GM19043 (cell line): ENCODE measurements around the gene HDAC9.

Experiments used
- ATAC-seq: cut with Tn5 transposase; IDR thresholded peaks from one replicate; pipeline ENCODE4 v1.9.1; 2021; ENCODE audit warnings: low read depth; ENCODE audit not compliant: unreplicated experiment

HDAC9 gene

DNA sequence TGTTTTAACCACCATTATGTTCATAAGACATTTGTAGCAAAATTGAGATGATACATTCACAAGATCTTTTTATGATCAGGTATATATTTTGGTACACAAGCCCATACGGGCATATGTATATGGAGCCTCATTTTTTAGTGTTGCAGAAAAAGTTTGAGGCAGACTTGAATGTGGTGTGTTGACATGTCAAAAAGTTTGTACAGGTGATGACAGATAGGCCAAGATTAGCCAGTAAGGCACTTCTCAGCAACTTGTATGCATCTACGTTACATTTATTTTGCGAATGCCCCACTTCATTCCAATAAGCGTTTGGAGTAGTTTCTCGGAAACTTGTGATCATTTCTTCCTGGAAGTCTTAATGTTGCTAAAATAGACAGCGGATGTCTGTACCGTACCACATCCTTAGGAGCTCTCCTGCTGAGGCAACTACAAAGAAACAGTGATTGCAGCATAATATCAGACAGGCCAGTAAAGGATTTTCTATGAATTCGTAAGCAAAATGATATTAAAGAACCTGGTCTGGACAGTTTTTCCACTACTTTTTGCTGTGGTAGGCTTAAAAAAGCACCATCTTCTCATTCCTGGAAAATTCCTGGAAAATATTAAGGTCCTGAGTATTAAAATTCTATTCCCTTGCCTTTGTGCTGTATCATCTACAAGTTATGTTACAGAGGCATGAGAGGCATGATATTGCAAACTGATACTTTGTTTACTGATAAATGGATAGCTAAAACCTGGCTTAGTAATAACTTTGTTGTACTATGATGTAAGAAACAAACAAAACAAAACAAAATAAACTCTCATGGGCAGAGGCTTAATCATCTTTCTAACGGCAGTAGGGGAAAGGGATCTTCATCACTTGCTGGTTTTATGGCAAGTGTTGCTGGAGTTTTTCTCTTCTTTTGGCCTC, 153.6 kb downstream of the HDAC9 start:
- no peak for ATAC-seq

DNA sequence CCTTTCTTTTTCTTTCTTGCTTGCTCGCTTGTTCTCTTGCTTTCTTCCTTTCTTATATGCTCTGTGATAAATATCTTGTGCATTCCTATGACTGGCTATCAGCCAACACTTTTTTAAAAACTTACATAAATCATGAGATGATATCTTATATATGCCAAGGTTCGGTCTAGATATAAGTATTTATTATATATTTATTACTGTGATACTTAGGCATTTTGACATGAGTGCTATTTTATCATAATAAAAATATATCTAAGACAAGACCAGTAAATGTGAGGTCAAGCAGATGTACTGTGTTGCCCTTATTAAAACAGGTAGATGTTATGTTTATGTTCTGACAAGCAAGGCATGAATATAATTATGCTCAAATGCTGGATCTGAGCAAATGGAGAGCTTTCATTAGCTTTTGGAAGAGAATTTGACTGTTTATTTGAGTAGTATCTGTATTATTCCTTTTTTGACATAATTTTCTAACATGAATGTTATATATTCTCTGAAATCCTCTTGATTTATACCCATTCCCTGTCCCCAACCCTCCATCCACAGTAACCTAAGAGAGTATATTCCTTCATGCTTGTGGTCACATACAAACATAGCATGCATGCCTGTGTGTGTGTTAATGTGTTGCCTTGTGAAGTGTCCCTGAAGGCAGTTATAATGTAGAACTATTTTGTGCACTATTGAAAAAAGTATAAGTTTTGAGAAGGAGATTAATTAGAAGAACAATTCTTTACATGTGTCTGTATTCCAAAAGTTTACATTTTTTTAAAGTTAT, 158.0 kb downstream of the HDAC9 start:
- ATAC-seq, result no peak

DNA sequence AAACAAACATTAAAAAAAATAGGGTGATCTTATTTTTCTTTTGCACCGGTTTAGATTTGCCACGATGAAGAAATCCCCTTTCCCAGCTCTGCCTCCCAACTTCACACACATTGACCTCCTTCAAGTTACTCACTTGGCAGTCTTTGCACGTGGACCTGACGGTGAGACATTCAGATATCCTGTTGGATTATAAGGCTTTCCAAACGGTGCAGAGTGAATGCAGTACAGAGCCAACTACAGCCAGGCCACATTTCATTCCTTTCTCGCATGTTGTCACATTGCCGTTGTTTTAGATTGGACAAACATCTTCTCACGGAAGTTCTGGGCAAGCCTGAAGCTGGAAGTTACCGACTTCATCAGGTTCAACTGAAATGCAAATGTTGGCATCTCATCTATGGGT, 159.2 kb downstream of the HDAC9 start:
- ATAC-seq, result no peak

- no peak for ATAC-seq
Observed at GRCh38 chr7:18655506-18655905, 160.0 kb downstream of the HDAC9 start.

DNA sequence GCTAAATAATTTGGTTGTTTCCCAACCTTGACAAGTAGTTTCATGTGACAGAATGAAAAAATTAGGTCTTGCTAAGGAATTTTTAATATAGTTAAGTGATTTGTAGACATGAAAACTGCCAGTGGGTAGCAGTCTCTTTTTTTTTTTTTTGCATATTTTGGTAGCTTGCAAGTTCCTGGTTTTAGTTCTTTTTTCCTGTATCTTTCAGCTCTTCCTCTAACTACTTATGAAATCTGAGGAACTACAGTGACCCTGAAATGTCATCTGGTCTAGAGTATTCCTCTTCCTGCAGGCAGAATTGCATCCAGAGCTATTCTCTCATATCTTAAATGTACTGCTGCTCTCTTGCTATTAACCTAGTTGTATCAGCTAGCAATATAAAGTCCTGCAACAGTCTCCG, 160.4 kb downstream of the HDAC9 start:
- ATAC-seq, result no peak

DNA sequence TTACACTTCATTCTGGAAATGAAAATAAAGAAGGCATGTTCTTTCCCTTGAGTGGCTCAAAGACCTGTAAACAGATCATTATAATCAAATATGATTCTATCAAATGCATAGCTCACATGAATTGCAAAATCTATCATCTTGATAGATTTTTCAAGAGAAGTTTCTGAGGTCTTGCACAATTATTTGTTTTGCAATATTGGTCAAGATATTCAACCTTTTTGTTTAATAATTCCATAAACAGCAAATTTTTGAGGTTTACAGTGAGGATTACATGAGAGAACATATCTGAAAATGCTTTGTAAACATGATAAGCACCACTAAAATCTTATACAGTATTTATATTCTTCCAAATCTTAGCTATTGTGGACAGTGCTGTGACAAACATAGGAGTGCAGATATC, 160.8 kb downstream of the HDAC9 start:
- ATAC-seq, result no peak

GRCh38 chr7:18659746-18660145, 164.2 kb downstream of the HDAC9 start:
- ATAC-seq, result no peak

GRCh38 chr7:18663321-18663720, 167.8 kb downstream of the HDAC9 start:
- no peak for ATAC-seq

DNA sequence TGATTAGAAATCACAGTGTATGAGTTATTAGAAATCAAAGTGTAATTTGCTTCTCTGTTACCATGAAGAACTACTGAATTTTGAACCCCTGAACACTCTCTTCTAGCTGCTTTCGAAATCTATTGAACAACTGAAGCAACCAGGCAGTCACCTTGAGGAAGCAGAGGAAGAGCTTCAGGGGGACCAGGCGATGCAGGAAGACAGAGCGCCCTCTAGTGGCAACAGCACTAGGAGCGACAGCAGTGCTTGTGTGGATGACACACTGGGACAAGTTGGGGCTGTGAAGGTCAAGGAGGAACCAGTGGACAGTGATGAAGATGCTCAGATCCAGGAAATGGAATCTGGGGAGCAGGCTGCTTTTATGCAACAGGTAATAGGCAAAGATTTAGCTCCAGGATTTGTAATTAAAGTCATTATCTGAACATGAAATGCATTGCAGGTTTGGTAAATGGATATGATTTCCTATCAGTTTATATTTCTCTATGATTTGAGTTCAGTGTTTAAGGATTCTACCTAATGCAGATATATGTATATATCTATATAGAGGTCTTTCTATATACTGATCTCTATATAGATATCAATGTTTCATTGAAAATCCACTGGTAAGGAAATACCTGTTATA, 170.7 kb downstream of the HDAC9 start:
- ATAC-seq, result peak; percentile 99

GRCh38 chr7:18667466-18667865, 171.9 kb downstream of the HDAC9 start:
- no peak for ATAC-seq

DNA sequence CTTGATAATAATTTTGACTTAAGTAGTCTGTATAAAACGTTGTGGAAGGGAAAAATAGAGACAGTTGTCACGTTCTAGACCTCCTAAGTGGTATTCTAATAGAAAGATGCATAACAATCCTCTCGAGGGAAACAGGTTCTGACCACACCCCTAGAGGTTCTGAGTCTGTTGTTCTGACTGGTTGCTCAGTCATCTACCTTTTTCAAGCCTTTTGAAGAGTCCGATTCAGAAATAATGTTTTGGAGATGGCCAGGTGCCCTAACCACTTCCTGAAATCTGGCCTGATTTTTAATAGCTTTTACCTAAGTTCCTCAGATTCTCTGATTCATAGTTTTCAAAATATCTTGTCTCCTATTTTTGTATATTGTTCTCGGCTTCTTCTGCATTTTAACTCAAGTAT, 175.6 kb downstream of the HDAC9 start:
- no peak for ATAC-seq

GRCh38 chr7:18675579-18675978, 180.0 kb downstream of the HDAC9 start:
- no peak for ATAC-seq

GRCh38 chr7:18679261-18679660, 183.7 kb downstream of the HDAC9 start:
- ATAC-seq, result no peak

DNA sequence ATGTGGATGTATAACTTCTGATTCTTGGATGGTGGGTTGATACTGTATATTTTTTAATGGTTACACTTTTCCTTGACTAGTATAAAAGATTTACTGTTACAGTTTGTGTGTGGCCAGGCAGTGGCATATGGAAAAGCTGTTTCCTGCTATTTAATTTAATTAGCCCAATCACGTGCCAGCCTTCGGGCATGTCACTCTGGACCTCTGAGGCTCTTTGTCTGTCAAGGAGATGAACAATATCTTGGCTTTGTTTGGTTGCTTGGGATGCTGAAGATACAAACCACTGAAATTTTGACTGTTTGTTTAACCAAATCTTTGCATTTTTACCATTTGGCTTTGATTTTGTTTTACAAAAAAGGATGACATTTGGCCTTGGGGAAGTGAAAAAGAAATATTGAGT, 185.0 kb downstream of the HDAC9 start:
- no peak for ATAC-seq

DNA sequence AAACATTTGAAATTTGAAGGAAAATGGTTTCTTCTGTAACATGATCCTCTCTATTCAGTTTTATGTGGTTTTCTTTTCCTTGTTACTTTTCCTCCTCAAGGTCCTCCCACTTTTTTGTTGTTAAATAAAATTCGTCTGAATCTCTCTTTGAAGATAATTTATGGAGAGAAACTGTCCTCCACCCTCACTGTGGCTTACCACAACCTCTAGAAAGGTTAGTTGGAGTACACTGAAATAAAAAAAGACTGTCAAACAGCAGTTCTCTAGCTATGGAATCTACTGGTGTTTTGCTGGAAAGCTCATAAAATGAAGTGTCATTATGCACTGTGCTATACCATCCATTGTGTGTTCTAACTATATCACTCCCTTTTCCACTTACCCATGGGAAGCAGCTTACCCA, 189.4 kb downstream of the HDAC9 start:
- no peak for ATAC-seq

- no peak for ATAC-seq
Observed at GRCh38 chr7:18685971-18686370, 190.4 kb downstream of the HDAC9 start.

GRCh38 chr7:18689551-18689950, 194.0 kb downstream of the HDAC9 start:
- no peak for ATAC-seq

GRCh38 chr7:18693406-18693805, 197.9 kb downstream of the HDAC9 start:
- no peak for ATAC-seq

- no peak for ATAC-seq
Observed at GRCh38 chr7:18693816-18694215, 198.3 kb downstream of the HDAC9 start.

- no peak for ATAC-seq
Observed at GRCh38 chr7:18694484-18694883, 198.9 kb downstream of the HDAC9 start.

DNA sequence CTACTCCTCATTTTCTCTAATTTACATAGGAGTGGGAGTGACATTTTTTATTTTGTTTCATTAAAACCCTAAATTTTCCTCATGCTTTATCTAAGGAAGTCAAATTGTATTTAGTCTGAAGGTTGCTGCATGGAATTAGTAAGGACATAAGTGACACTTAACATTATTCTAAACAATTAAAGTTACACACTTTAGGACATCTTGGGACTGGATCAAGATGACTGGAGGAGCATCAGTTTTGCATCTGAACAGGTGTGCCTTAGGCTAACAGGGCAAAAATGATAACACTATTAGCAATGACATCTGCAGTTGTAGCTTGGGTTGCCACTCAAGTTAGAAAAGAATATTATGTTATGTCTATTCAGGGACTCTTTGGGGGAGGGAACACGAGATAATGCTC, 199.4 kb downstream of the HDAC9 start:
- ATAC-seq, result no peak
